Measurements from ENCODE around the gene RAD51D. TPM values are rescaled to one million over a fixed set of nuclear protein-coding genes. Genes with fewer than 3 reads are reported as not detected.

The RAD51D gene
- total and polyA plus RNA-seq, 2 donors (not counting 3 experiments of a cell fraction or from before 2014, with no cell fraction given), result 15.5 to 27.9 TPM

GRCh38 chr17:35129154-35129972, 9.7 kb upstream of the RAD51D start:
- intact Hi-C loops (cut with micrococcal nuclease) (no loop called here), dilution Hi-C loops (cut with MboI; ENCODE audit: extremely low pct_ligation_motif_present, low sequenced_read_pairs) (no loop called here)
- FAIRE-seq, result no peak
- Histone ChIP-seq H3K79me2 (ENCODE audit: control insufficient read depth, insufficient read depth, low read length) (no peaks in the 10 kb centered on the region), H3K4me1 (ENCODE audit: control insufficient read depth, extremely low read depth, insufficient read depth, low read length) (no peaks in the 10 kb centered on the region), H3K9me3 (replicated peaks; ENCODE audit: control insufficient read depth, insufficient read depth, low read length) (no peaks in the 10 kb centered on the region), H3K4me2 (ENCODE audit: insufficient read depth, low read length) (no peak overlapping the region), H3K36me3 (ENCODE audit: control insufficient read depth in 2 of 2, extremely low read depth in 1 of 2, insufficient read depth in 2 of 2, low read length in 2 of 2) (peaks cover 2 to 24% of the 10 kb centered on the region in 2 experiments), H3K27ac (ENCODE audit: insufficient read depth, low read depth, low read length) (no peak overlapping the region), H3K27me3 (ENCODE audit: control insufficient read depth in 2 of 2, insufficient read depth in 2 of 2, low read length in 2 of 2) (no peaks in the 10 kb centered on the region), H3K9me1 (replicated peaks; ENCODE audit: control insufficient read depth, extremely low read depth, insufficient read depth, low read length) (no peaks in the 10 kb centered on the region), H3K9ac (replicated peaks; ENCODE audit: extremely low read depth, insufficient read depth, low read length) (no peak overlapping the region), H2AFZ (ENCODE audit: low read depth, low read length) (no peak overlapping the region), H3K4me3 (replicated peaks in 1 of 3; ENCODE audit: insufficient read depth in 1 of 3, low read depth in 1 of 3, low read length in 3 of 3) (no peak overlapping the region), H4K20me1 (replicated peaks; ENCODE audit: control insufficient read depth, extremely low read depth, insufficient read depth, low read length) (no peaks in the 10 kb centered on the region)
- DNase-seq (ENCODE audit: low read depth, low spot score), result no peak
- ChIA-PET POLR2A (no interaction called here), CTCF (interaction anchor here (1.7 kb wide), 1 partner anchor 11 kb away, joined by 6 read pairs; no protein-coding TSS in a partner anchor)
- no TSS peak for BruUV-seq (replicated peaks)
- TF ChIP-seq EZH2 (IDR thresholded peaks at IDR 0.05; ENCODE audit: borderline replicate concordance, low read depth, low read length, severe bottlenecking), result no peak
- TF ChIP-seq, protein P1, sequence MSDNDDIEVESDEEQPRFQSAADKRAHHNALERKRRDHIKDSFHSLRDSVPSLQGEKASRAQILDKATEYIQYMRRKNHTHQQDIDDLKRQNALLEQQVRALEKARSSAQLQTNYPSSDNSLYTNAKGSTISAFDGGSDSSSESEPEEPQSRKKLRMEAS (IDR thresholded peaks at IDR 0.05; ENCODE audit: insufficient read depth, insufficient read length), result no peak
- TF ChIP-seq MYC (IDR thresholded peaks at IDR 0.05; ENCODE audit: low read depth, low read length), result no peak
- TF ChIP-seq POLR2AphosphoS5 (IDR thresholded peaks at IDR 0.05; ENCODE audit: insufficient read depth, low read depth, low read length), result no peak
- no peak for TF ChIP-seq JUN (IDR thresholded peaks at IDR 0.05; ENCODE audit: borderline replicate concordance, insufficient read depth, insufficient read length, low read depth)
- TF ChIP-seq GATA2 (IDR thresholded peaks at IDR 0.05; ENCODE audit: insufficient read depth, insufficient read length, low read depth, low read length), result no peak
- TF ChIP-seq POLR2A (IDR thresholded peaks at IDR 0.05; ENCODE audit: low read depth, low read length), result no peak
- TF ChIP-seq, protein P2, sequence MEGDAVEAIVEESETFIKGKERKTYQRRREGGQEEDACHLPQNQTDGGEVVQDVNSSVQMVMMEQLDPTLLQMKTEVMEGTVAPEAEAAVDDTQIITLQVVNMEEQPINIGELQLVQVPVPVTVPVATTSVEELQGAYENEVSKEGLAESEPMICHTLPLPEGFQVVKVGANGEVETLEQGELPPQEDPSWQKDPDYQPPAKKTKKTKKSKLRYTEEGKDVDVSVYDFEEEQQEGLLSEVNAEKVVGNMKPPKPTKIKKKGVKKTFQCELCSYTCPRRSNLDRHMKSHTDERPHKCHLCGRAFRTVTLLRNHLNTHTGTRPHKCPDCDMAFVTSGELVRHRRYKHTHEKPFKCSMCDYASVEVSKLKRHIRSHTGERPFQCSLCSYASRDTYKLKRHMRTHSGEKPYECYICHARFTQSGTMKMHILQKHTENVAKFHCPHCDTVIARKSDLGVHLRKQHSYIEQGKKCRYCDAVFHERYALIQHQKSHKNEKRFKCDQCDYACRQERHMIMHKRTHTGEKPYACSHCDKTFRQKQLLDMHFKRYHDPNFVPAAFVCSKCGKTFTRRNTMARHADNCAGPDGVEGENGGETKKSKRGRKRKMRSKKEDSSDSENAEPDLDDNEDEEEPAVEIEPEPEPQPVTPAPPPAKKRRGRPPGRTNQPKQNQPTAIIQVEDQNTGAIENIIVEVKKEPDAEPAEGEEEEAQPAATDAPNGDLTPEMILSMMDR (IDR thresholded peaks at IDR 0.05; ENCODE audit: extremely low read depth in 1 of 2, insufficient read depth in 1 of 2, low read depth in 1 of 2, low read length in 2 of 2), result no peak
- TF ChIP-seq FOS (IDR thresholded peaks at IDR 0.05; ENCODE audit: borderline replicate concordance, insufficient read depth, low read length), result no peak

Measured in endothelial cell of umbilical vein (primary cell).